ENCODE data around the gene LBHD1. TPM values are rescaled to one million over a fixed set of nuclear protein-coding genes. Genes with fewer than 3 reads are reported as not detected.

LBHD1 gene
- total and polyA plus RNA-seq, 2 of the 13 experiments (the other 11 are each of a cell fraction or from before 2014, with no cell fraction given) = 3.2 to 3.7 TPM

DNA sequence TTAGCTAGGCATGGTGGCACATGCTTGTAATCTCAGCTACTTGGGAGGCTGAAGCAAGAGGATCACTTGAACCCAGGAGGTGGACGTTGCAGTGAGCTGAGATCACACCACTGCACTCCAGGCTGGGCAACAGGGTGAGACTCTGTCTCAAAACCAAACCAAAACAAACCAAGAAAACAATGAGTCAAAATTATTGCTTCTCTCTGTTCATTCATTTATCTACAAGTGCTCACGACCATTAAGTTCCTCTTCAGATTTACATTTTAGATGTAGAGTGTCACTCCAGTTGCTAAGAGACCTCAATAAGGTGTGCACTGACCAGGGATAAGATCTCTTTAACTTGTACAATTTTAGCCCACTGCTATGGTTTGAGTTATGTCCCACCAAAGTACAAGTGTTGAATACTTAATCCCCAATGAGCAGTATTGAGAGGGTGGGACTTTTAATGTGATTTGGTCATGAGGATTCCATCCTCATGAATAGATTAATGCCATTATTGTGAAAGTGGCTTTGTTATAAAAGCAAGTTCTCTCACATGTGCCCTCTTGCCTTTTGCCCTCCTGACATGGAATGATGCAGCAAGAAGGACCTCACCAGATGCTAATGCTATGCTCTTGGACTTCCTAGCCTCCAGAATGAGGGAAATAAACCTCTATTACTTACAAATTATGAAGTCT lies 47.4 kb upstream of the LBHD1 start (continued):
- TF ChIP-seq ZNF687 (CRISPR knock-in tag; IDR thresholded peaks at IDR 0.05) = no peak
- TF ChIP-seq ZNF17 (CRISPR knock-in tag; IDR thresholded peaks at IDR 0.05) = no peak
- TF ChIP-seq, protein P1, sequence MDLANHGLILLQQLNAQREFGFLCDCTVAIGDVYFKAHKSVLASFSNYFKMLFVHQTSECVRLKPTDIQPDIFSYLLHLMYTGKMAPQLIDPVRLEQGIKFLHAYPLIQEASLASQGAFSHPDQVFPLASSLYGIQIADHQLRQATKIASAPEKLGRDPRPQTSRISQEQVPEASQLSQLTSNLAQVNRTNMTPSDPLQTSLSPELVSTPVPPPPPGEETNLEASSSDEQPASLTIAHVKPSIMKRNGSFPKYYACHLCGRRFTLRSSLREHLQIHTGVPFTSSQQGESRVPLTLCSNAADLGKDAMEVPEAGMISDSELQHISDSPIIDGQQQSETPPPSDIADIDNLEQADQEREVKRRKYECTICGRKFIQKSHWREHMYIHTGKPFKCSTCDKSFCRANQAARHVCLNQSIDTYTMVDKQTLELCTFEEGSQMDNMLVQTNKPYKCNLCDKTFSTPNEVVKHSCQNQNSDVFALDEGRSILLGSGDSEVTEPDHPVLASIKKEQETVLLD (CRISPR knock-in tag; IDR thresholded peaks at IDR 0.05; ENCODE audit: low read depth) = no peak
- TF ChIP-seq ZBTB21 (CRISPR knock-in tag; IDR thresholded peaks at IDR 0.05) = no peak
- TF ChIP-seq, protein P2, sequence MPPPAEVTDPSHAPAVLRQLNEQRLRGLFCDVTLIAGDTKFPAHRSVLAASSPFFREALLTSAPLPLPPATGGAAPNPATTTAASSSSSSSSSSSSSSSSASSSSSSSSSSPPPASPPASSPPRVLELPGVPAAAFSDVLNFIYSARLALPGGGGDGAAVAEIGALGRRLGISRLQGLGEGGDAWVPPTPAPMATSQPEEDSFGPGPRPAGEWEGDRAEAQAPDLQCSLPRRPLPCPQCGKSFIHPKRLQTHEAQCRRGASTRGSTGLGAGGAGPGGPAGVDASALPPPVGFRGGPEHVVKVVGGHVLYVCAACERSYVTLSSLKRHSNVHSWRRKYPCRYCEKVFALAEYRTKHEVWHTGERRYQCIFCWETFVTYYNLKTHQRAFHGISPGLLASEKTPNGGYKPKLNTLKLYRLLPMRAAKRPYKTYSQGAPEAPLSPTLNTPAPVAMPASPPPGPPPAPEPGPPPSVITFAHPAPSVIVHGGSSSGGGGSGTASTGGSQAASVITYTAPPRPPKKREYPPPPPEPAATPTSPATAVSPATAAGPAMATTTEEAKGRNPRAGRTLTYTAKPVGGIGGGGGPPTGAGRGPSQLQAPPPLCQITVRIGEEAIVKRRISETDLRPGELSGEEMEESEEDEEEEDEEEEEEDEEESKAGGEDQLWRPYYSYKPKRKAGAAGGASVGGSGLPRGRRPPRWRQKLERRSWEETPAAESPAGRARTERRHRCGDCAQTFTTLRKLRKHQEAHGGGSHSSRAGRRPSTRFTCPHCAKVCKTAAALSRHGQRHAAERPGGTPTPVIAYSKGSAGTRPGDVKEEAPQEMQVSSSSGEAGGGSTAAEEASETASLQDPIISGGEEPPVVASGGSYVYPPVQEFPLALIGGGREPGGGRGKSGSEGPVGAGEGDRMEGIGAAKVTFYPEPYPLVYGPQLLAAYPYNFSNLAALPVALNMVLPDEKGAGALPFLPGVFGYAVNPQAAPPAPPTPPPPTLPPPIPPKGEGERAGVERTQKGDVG (CRISPR knock-in tag; IDR thresholded peaks at IDR 0.05; ENCODE audit: borderline replicate concordance) = no peak

Data from HepG2 (cell line).